ENCODE data around the gene EIF4E2. TPM values are rescaled to one million over a fixed set of nuclear protein-coding genes. Genes with fewer than 3 reads are reported as not detected.

Gene EIF4E2
- total RNA-seq, 1 donor from 2014 or later: 60.0 TPM

DNA sequence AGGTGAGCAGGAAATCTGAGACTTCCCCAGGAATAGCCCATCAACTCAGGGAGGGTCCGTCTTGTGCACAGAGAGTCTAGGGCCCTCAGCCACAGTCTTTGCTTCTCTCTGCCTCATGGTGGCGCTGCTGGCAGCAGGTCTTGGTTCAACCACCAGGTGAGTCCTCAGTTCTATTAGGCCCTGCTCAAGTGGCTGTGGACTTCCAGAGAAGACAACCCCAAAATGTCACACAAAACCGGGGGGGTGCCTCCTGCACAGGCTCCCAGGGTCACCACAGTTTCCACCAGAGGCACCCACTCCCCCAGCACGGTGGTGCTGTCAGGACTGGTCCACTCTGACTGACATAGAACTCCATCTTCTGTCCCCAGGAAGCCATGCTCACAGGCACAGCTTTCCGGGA lies 13.4 kb upstream of the EIF4E2 start:
- DNase-seq (ENCODE audit: low read depth): no peak

GRCh38 chr2:232537499-232537898 lies 13.0 kb upstream of the EIF4E2 start:
- DNase-seq (ENCODE audit: low read depth): no peak

GRCh38 chr2:232538671-232539070 lies 11.8 kb upstream of the EIF4E2 start:
- no peak for DNase-seq (ENCODE audit: low read depth)

- no peak for DNase-seq (ENCODE audit: low read depth)
These were observed 10.9 kb upstream of the EIF4E2 start, which contains the start of gene CHRNG for GRCh38 chr2:232539298-232540231. CHRNG (plus strand) TSS chr2:232539692; CDS start chr2:232539748, 56 bp downstream.

DNA sequence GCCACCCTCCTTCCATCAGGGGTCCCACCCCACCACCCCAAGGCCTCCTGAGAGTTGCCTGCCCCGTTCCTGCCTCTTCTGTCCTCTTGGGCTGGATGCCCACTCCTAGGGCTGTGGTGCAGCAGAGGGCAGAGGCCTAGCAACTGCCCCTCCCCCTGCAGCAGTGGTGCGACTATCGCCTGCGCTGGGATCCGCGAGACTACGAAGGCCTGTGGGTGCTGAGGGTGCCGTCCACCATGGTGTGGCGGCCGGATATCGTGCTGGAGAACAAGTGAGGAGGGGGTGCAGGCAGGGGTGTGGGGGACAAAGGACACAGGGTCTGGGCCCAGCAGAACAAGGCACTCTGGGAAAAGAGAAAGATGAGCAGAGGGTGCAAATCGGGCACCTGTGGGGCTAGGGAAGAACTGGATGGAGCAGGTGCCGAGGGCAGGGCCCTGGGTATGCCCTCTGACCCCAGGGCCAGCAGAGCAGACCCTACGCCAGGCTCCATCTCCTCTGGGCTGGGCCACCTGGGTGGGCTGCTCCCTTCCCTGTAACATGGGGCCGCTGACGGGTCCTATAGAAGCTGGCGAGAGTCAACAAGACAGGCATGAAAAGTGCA lies 9.9 kb upstream of the EIF4E2 start:
- no peak for DNase-seq (ENCODE audit: low read depth)

GRCh38 chr2:232541195-232541960 lies 9.1 kb upstream of the EIF4E2 start:
- DNase-seq (ENCODE audit: low read depth): no peak

DNA sequence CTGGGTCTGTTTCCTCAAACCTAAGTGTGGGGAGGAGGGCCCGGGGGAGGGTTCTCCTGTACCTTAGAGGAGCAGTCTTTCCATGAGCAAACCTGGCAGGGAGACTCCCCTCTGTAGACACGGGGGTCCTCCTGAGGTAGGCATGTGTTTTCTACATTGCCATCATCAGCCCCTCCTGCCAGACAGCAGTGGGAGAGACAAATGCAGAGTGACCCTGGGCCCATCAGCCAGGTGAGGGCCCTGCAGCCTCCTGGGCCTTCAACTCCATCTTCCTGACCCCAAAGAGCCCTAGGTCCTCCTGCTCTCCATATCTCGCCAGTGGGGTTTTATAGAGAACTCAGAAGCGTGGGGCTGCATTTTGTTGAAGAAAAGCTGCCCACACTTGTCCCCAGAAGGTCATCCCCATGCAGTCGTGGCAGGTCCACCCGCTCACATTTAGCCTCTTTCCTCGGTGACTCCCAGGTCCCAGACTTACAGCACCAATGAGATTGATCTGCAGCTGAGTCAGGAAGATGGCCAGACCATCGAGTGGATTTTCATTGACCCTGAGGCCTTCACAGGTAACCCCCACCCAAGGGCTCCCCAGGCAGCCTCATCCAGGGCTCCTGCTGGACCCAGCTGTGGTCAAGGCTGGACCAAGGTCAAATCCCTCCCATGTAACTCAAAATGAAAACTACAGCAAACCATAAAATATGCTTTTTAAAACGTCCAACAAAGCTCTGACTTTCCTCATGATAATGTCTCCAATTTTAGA lies 8.4 kb upstream of the EIF4E2 start:
- no peak for DNase-seq (ENCODE audit: low read depth)

GRCh38 chr2:232542715-232543467 lies 7.6 kb upstream of the EIF4E2 start:
- no peak for DNase-seq (ENCODE audit: low read depth)

DNA sequence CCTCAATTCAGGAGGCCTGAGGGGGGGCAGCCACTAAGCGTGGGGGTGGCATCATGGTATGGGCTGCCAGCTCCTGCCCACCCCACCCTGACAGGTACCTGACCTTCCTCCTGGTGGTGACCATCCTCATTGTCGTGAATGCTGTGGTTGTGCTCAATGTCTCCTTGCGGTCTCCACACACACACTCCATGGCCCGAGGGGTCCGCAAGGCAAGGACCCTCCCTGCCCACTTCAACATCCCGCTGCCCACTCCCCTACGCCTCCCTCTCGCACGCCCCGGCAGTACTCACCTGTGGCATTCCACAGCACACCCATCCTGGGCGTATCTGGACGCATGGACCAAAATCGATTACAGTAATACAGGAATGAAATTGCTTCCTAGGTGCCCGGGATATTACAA lies 7.0 kb upstream of the EIF4E2 start:
- DNase-seq (ENCODE audit: low read depth): no peak

DNA sequence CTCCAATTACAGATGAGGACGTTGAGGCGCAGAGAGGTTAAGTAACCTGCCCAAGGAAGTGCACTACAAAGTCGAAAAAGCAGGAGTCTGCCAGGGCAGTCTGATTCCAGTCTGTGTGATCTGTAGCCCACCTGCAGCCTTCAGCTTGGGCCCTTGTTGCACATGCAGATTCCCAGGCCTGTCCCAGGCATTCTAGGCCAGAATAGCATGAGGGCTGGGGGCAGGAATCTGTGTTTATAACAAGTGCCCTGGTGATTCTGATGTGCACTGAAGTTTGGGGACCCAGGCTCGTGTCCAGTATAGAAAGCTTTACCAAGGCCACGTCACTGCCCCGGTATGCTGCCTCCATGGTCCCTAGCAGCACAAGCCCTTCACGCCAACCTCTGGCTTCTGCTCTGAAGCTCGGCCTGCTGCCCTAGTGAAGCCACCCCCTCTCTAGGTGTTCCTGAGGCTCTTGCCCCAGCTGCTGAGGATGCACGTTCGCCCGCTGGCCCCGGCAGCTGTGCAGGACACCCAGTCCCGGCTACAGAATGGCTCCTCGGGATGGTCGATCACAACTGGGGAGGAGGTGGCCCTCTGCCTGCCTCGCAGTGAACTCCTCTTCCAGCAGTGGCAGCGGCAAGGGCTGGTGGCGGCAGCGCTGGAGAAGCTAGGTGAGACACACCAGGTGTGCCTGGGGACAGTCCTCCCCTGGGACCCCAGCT lies 6.4 kb upstream of the EIF4E2 start:
- no peak for DNase-seq (ENCODE audit: low read depth)

DNA sequence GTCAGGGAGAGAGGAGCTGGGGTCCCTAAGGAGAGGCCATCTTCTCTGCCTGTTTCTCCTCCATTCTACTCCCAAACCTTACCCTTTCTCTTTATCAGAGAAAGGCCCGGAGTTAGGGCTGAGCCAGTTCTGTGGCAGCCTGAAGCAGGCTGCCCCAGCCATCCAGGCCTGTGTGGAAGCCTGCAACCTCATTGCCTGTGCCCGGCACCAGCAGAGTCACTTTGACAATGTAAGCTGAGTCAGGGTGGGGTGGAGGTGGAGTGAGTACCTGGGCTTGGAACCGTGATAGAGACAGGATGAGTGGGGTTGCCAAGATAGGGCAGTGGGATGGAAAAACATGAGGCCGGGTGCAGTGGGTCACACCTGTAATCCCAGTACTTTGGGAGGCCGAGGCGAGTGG lies 5.8 kb upstream of the EIF4E2 start:
- DNase-seq (ENCODE audit: low read depth): no peak

GRCh38 chr2:232545511-232546375 lies 4.7 kb upstream of the EIF4E2 start:
- no peak for DNase-seq (ENCODE audit: low read depth)

DNA sequence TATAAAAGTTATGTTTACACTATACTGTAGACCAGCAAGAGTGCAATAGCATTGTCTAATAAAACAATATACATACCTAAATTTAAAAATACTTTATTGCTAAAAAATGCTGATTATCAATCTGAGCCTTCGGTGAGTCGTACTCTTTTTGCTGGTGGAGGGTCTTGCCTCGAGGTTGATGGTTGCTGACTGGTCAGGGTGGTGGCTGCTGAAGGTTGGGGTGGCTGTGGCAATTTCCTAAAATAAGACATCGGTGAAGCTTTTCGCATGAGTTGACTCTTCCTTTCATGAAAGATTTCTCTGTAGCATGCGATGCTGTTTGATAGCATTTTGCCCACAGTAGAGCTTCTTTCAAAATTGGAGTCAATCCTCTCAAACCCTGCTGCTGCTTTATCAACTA lies 2.5 kb upstream of the EIF4E2 start:
- DNase-seq (ENCODE audit: low read depth): no peak

DNA sequence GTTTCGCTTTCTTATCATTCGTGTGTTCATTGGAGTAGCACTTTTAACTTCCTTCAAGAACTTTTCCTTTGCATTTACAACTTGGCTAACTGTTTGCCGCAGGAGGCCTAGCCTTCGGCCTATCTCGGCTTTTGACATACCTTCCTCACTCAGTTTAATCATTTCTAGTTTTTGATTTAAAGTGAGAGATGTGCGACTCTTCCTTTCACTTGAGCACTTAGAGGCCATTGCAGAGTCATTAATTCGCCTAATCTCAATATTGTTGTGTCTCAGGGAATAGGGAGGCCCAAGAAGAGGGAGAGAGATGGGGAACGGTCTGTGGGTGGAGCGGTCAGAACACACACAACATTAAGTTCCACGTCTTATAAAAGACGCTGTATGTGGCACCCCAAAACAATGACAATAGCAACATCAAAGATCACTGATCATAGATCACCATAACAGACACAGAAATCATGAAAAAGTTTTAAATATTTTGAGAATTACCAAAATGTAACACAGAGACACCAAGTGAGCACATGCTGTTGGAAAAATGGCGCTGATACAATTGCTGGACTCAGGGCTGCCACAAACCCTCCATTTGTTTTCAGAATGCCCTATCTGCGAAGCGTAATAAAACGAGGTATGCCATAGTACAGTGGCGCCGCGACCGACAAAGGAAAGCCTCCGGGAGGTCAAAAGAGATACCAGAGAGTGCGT lies 685 bp upstream of the EIF4E2 start:
- DNase-seq (ENCODE audit: low read depth): no peak

DNA sequence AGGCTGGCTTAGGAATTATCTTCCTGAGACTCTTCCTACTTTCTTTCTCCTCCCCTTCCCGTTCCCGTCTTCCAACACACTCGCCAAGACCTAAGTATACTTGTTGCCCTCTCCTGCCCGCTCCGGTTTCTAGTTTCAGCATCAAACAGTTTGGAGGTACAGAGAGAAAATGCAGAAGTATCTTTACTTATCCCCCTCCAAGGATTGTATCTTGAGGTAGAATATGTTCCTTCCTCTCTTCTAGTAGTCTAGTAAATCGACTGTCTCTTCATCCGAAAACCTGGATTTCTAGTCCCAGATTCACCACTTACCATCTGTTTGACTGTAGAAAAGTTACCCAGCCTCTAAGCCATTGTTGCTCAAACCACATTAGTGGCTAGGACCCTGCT lies 755 bp downstream of the EIF4E2 start:
- DNase-seq (ENCODE audit: low read depth): peak; percentile 36

GRCh38 chr2:232551776-232552175 lies 1.3 kb downstream of the EIF4E2 start:
- no peak for DNase-seq (ENCODE audit: low read depth)

- no peak for DNase-seq (ENCODE audit: low read depth)
These were observed 5.9 kb downstream of the EIF4E2 start for GRCh38 chr2:232556426-232556825.

DNA sequence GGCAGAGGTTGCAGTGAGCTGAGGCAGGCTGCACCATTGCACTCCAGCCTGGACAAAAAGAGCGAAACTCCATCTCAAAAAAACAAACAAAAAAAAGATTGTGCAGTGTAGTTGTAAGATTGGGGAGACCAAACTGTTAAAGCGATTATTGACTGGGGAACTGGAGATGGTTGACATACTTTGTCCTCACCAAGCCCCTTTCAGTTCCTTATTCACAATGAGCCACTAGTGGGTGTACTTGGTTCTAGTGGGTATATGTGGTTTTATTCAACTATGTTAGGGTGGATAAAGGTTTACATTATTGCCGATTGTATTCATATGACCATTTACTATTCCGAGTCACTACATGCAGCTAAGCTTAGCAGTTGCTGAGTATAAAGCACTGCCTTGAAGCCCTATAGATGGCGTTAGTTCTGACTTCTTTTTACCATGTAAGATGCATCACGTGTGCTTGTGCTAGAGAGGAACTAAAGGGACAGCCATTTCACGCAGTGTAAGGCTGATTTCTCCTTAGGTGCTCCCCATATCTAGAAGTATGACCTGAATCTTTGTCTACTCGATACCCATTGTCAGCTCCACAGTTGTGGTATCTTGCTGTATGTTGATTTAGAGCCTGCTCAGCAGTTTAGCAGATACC lies 12.1 kb downstream of the EIF4E2 start:
- DNase-seq (ENCODE audit: low read depth): no peak
